ENCODE measurements around the gene GDPD1. TPM values are rescaled to one million over a fixed set of nuclear protein-coding genes. Genes with fewer than 3 reads are reported as not detected.
"Not testable (repeated sequence)": the region's sequence is repeated elsewhere in the genome, so short reads cannot be mapped to it uniquely, and the experiment has no call there.

Gene GDPD1
- polyA plus RNA-seq, 5 donors = 8.4 to 10.7 (median 10.0) TPM

- DNase-seq = not testable (repeated sequence)
These were observed 91.2 kb downstream of the GDPD1 start for GRCh38 chr17:59311521-59311920.

GRCh38 chr17:59315866-59316265 is 95.6 kb downstream of the GDPD1 start:
- no peak for DNase-seq

Other genes with a start within 250 kb of the GDPD1 start
- gene TRIM37, start 113.6 kb upstream of the GDPD1 start, polyA plus RNA-seq (ENCODE audit: insufficient read depth in 1 of 5, insufficient read length in 5 of 5, low replicate concordance in 1 of 5) = 10 to 100 TPM; 17.3 to 22.2 (median 19.8) TPM
- 10 to 100 TPM; 45.3 to 87.4 (median 62.2) TPM for gene SKA2, start 65.3 kb upstream of the GDPD1 start, polyA plus RNA-seq (ENCODE audit: insufficient read depth in 1 of 5, insufficient read length in 5 of 5, low replicate concordance in 1 of 5)
- 10 to 100 TPM; 14.1 to 41.6 (median 22.8) TPM for gene PRR11, start 64.8 kb upstream of the GDPD1 start, polyA plus RNA-seq (ENCODE audit: insufficient read depth in 1 of 5, insufficient read length in 5 of 5, low replicate concordance in 1 of 5)
- 10 to 100 TPM; 17.0 to 23.5 (median 21.6) TPM for gene SMG8, start 10.5 kb upstream of the GDPD1 start, polyA plus RNA-seq (ENCODE audit: insufficient read depth in 1 of 5, insufficient read length in 5 of 5, low replicate concordance in 1 of 5)
- gene YPEL2, start 111.1 kb downstream of the GDPD1 start, polyA plus RNA-seq (ENCODE audit: insufficient read depth in 1 of 5, insufficient read length in 5 of 5, low replicate concordance in 1 of 5) = 10 to 100 TPM; 15.3 to 19.8 (median 18.6) TPM